SK-N-SH (cell line): ENCODE data around the gene FRRS1L. TPM values are rescaled to one million over a fixed set of nuclear protein-coding genes. Genes with fewer than 3 reads are reported as not detected.

Source experiments
- CTCF ChIA-PET: fragments of 300-600, 350-600 bp; formaldehyde crosslinking; extraction: SDS; loops from one replicate; lab custom pipeline; 2021; lab: Yijun Ruan, JAX
- POLR2A ChIA-PET: fragments of 350-600 bp; sonication (Branson Sonifier 250); formaldehyde crosslinking; extraction: SDS; loops from one replicate; lab custom pipeline; 2020; ENCODE audit warnings: antibody characterized with exemption, inconsistent platforms; lab: Yijun Ruan, JAX
- DNase-seq: peaks from one replicate; pipeline ENCODE4 v3.0.0; 2012
- H2AFZ ChIP-seq: fragments of 200-600 bp; sonication (generic); 2 replicates; pipeline ENCODE4 v1.8.1; 2016; ENCODE audit warnings: antibody characterized with exemption, mild to moderate bottlenecking, low read depth
- H3F3A ChIP-seq: fragments of 200-600 bp; sonication (generic); replicated peaks from 2 replicates; pipeline ENCODE3; 2016; ENCODE audit warnings: antibody characterized with exemption, mild to moderate bottlenecking; ENCODE audit not compliant: insufficient read depth
- H3K27ac ChIP-seq, 2 experiments: fragments of 200-500 bp in 1 of 2; fragments of 200-600 bp in 1 of 2; sonication (Bioruptor generic) in 1 of 2; sonication (generic), shearing (Covaris generic) in 1 of 2; 2 replicates each; pipeline versions ENCODE4 v1.5.1 to v1.6.1; 2014 to 2016; ENCODE audit warnings: low read depth in 2 of 2, inconsistent platforms in 1 of 2, low read length in 1 of 2, mild to moderate bottlenecking in 1 of 2, mixed read lengths in 1 of 2
- H3K27me3 ChIP-seq: fragments of 200-600 bp; sonication (generic), shearing (Covaris generic); 2 replicates; pipeline ENCODE4 v1.6.1; 2016; ENCODE audit warnings: mixed run types; ENCODE audit not compliant: insufficient read depth
- H3K36me3 ChIP-seq, 2 experiments: fragments of 200-500 bp in 1 of 2; fragments of 200-600 bp in 1 of 2; sonication (Bioruptor generic) in 1 of 2; sonication (generic) in 1 of 2; replicated peaks in 1 of 2; 2 replicates each; pipeline versions ENCODE3 to v1.5.1; 2014 to 2016; ENCODE audit warnings: low read length in 1 of 2, mild to moderate bottlenecking in 1 of 2; ENCODE audit not compliant: insufficient read depth in 2 of 2, control insufficient read depth in 1 of 2
- H3K4me1 ChIP-seq, 2 experiments: fragments of 200-500 bp in 1 of 2; fragments of 200-600 bp in 1 of 2; sonication (Bioruptor generic) in 1 of 2; sonication (generic), shearing (Covaris generic) in 1 of 2; 2 replicates each; pipeline versions ENCODE4 v1.5.1 to v1.6.1; 2014 to 2016; ENCODE audit warnings: low read depth in 1 of 2, low read length in 1 of 2, mixed run types in 1 of 2; ENCODE audit not compliant: insufficient read depth in 2 of 2, control insufficient read depth in 1 of 2
- H3K4me2 ChIP-seq: fragments of 200-600 bp; sonication (generic), shearing (Covaris generic); 2 replicates; pipeline ENCODE4 v1.6.1; 2017; ENCODE audit warnings: mixed run types
- H3K4me3 ChIP-seq, 2 experiments: fragments of 200-500 bp in 1 of 2; fragments of 200-600 bp in 1 of 2; sonication (Bioruptor generic) in 1 of 2; sonication (generic), shearing (Covaris generic) in 1 of 2; 2 replicates each; pipeline versions ENCODE4 v1.5.1 to v1.8.1; 2014 to 2016; ENCODE audit warnings: low read depth in 2 of 2, inconsistent platforms in 1 of 2, low read length in 1 of 2, mild to moderate bottlenecking in 1 of 2, mixed read lengths in 1 of 2, moderate library complexity in 1 of 2
- H3K79me2 ChIP-seq: fragments of 200-600 bp; sonication (generic); 2 replicates; pipeline ENCODE4 v1.8.1; 2017; ENCODE audit warnings: mild to moderate bottlenecking; ENCODE audit not compliant: insufficient read depth
- H3K9ac ChIP-seq: fragments of 200-600 bp; sonication (generic); 2 replicates; pipeline ENCODE4 v1.6.1; 2017; ENCODE audit warnings: mixed run types
- H3K9me2 ChIP-seq: fragments of 200-600 bp; sonication (generic); 2 replicates; pipeline ENCODE4 v1.6.1; 2017; ENCODE audit warnings: mixed run types
- H3K9me3 ChIP-seq: fragments of 200-600 bp; sonication (generic); 2 replicates; pipeline ENCODE4 v1.6.1; 2017; ENCODE audit warnings: mixed run types, mild to moderate bottlenecking, moderate library complexity
- H4K20me1 ChIP-seq: fragments of 200-600 bp; sonication (generic); 2 replicates; pipeline ENCODE4 v1.6.1; 2017; ENCODE audit warnings: mild to moderate bottlenecking, mixed run types; ENCODE audit not compliant: insufficient read depth
- CHD2 ChIP-seq: fragments of 150-350 bp; IDR thresholded peaks from 2 replicates; pipeline ENCODE4 v1.6.1; 2018; ENCODE audit warnings: low read length; ENCODE audit not compliant: partially characterized antibody
- CTCF ChIP-seq: fragments of 200-600 bp; sonication (generic); IDR thresholded peaks from 2 replicates; pipeline ENCODE4 v1.6.1; 2017; ENCODE audit warnings: antibody characterized with exemption, mild to moderate bottlenecking, moderate library complexity
- ELF1 ChIP-seq: IDR thresholded peaks from 2 replicates; pipeline ENCODE4 v1.4.0; 2012
- FOXM1 ChIP-seq: IDR thresholded peaks from 2 replicates; pipeline ENCODE4 v1.4.0; 2012; ENCODE audit warnings: low read depth, mild to moderate bottlenecking
- GABPA ChIP-seq: IDR thresholded peaks from 2 replicates; pipeline ENCODE4 v1.4.0; 2012; ENCODE audit warnings: low read depth, mild to moderate bottlenecking
- JUND ChIP-seq: IDR thresholded peaks from 2 replicates; pipeline ENCODE4 v1.4.0; 2012
- NFIC ChIP-seq: IDR thresholded peaks from 2 replicates; pipeline ENCODE4 v1.4.0; 2012; ENCODE audit warnings: borderline replicate concordance
- NRF1 ChIP-seq: IDR thresholded peaks from 2 replicates; pipeline ENCODE4 v1.6.1; 2012; ENCODE audit warnings: low read depth, mild to moderate bottlenecking, low read length
- POLR2AphosphoS5 ChIP-seq: IDR thresholded peaks from 2 replicates; pipeline ENCODE4 v1.6.1; 2012; ENCODE audit warnings: low read depth, low read length
- RAD21 ChIP-seq: IDR thresholded peaks from 2 replicates; pipeline ENCODE4 v1.6.1; 2012; ENCODE audit warnings: mild to moderate bottlenecking, low read length
- REST ChIP-seq: IDR thresholded peaks from 2 replicates; pipeline ENCODE4 v1.6.1; 2012; ENCODE audit warnings: mild to moderate bottlenecking, low read depth, low read length, moderate library complexity
- RXRA ChIP-seq: IDR thresholded peaks from 2 replicates; pipeline ENCODE4 v1.4.0; 2012; ENCODE audit warnings: low read depth, mild to moderate bottlenecking, borderline replicate concordance
- SIN3A ChIP-seq: IDR thresholded peaks from 2 replicates; pipeline ENCODE4 v1.6.1; 2012; ENCODE audit warnings: low read depth, mild to moderate bottlenecking, low read length, moderate library complexity, borderline replicate concordance
- SMC3 ChIP-seq: IDR thresholded peaks from 2 replicates; pipeline ENCODE4 v1.6.1; 2012; ENCODE audit warnings: low read depth, low read length, improper control_type of control experiment
- TCF12 ChIP-seq: IDR thresholded peaks from 2 replicates; pipeline ENCODE4 v1.4.0; 2012
- TEAD4 ChIP-seq: IDR thresholded peaks from 2 replicates; pipeline ENCODE4 v1.4.0; 2012; ENCODE audit warnings: mild to moderate bottlenecking, borderline replicate concordance; ENCODE audit not compliant: insufficient read depth
- USF1 ChIP-seq: IDR thresholded peaks from 2 replicates; pipeline ENCODE4 v1.4.0; 2012; ENCODE audit warnings: low read depth, borderline replicate concordance
- YY1 ChIP-seq: IDR thresholded peaks from 2 replicates; pipeline ENCODE4 v1.4.0; 2012; ENCODE audit warnings: low read depth, mild to moderate bottlenecking
- ZBTB33 ChIP-seq: IDR thresholded peaks from 2 replicates; pipeline ENCODE4 v1.4.0; 2012; ENCODE audit warnings: low read depth, borderline replicate concordance
- WGBS: methylation state at CpG from one replicate; pipeline ENCODE4 v1.1.6; 2017; ENCODE audit warnings: low lambda C conversion rate; 5-methylcytosine and 5-hydroxymethylcytosine counted together
- polyA plus RNA-seq, 3 experiments: library from polyadenylated mRNA; depleted of rRNA; stranded (reverse); fragments of >200 nt; gene quantifications; 2 replicates each; pipeline ENCODE4 v1.2.3, GENCODE V29; 2012

FRRS1L gene
- polyA plus RNA-seq, 1 of the 3 experiments (the other 2 are of a cell fraction): 3.7 TPM

GRCh38 chr9:109083141-109083540, 83.9 kb downstream of the FRRS1L start:
- Histone ChIP-seq H3K4me2 (no peak overlapping the region), H3K36me3 (peaks cover 68 to 71% of the 10 kb centered on the region in 2 experiments), H3K9ac (no peak overlapping the region), H3K4me3 (no peak overlapping the region), H3K79me2 (peaks cover 51% of the 10 kb centered on the region; the same call in 1 of the 2 replicates), H3K9me2 (no peaks in the 10 kb centered on the region), H3K27me3 (no peaks in the 10 kb centered on the region), H2AFZ (no peak overlapping the region), H3K27ac (no peak overlapping the region), H3K9me3 (no peaks in the 10 kb centered on the region), H3K4me1 (peaks cover 0 to 3% of the 10 kb centered on the region in 2 experiments; a peak in 2 of 4 replicates), H4K20me1 (no peaks in the 10 kb centered on the region), H3F3A (peaks cover under 1% of the 10 kb centered on the region)
- 96% methylated on average over 7 of the region's 7 CpGs for WGBS
- no peak for DNase-seq
- ChIA-PET POLR2A (no interaction called here), CTCF (no interaction called here)
- TF ChIP-seq CHD2 (no peak), SIN3A (no peak), NRF1 (no peak), JUND (no peak), USF1 (no peak), REST (no peak), RXRA (no peak), RAD21 (no peak), GABPA (no peak), SMC3 (no peak), ELF1 (no peak), TEAD4 (no peak), POLR2AphosphoS5 (no peak), TCF12 (no peak), ZBTB33 (no peak), FOXM1 (no peak), CTCF (no peak), NFIC (no peak), YY1 (no peak)
